GM18519 (cell line): Measurements from ENCODE around the gene GHRH.

Source experiments
- ATAC-seq: cut with Tn5 transposase; IDR thresholded peaks from one replicate; pipeline ENCODE4 v1.9.1; 2021; ENCODE audit warnings: mild to moderate bottlenecking, moderate library complexity; ENCODE audit not compliant: unreplicated experiment, low FRiP score

Gene GHRH

DNA sequence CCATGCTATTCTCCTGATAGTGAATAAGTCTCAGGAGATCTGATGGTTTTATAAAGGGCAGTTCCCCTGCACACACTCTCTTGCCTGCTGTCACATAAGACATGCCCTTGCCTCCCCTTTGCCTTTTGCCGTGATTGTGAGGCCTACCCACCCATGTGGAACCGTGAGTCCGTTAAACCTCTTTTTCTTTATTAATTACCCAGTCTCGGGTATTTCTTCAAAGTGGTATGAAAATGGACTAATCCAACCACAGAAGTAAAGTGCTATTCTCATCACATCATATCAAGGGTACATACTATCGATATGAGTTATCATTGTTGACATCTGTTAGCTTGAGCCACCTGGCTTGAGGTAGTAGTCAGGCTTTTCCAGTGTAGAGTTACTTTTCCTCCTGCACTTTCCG is 30.1 kb upstream of the GHRH start:
- no peak for ATAC-seq

DNA sequence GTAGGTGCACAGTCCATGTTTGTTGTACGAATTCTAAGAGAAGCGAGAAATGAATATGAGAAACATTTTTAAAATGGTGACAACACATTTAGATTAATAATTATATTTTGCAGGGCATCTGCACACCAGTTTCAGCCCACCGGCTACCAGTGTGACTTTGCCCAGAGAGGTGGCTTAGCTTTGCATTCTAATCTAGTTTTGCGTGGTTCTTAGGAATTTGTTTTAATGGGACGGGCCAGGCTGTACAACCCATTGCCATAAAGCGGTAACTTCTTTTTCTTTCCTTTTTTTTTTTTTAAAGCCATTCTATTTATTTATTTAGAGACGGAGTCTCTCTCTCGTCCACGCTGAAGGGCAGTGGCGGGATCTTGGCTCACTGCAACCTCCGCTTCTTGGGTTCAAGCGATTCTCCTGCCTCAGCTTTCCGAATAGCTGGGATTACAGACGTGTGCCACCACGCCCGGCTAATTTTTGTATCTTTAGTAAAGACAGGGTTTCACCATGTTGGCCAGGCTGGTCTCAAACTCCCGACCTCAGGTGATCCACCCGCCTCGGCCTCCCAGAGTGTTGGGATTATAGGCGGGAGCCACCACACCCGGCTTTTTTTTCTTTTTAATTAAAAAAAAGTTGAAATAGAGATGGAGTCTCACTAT is 28.7 kb upstream of the GHRH start:
- ATAC-seq: no peak

DNA sequence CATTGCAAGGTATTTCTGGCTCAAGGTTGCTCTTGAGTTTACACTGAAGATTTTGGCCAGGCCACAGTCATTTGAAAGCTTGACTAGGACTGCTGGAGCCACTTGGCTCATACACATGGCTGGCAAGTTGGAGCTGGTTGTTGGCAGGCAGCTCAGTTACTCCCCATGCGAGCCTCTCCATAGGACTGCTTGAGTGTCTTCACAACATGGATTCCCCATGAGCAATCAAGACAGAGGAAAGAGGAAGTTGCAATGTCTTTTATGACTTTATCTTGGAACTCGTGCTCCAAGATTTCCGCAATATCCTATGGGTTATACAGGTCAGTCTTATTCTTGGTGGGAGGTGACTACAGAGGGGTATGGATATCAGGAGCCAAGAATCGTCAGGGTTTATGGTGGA is 26.5 kb upstream of the GHRH start:
- ATAC-seq: no peak

DNA sequence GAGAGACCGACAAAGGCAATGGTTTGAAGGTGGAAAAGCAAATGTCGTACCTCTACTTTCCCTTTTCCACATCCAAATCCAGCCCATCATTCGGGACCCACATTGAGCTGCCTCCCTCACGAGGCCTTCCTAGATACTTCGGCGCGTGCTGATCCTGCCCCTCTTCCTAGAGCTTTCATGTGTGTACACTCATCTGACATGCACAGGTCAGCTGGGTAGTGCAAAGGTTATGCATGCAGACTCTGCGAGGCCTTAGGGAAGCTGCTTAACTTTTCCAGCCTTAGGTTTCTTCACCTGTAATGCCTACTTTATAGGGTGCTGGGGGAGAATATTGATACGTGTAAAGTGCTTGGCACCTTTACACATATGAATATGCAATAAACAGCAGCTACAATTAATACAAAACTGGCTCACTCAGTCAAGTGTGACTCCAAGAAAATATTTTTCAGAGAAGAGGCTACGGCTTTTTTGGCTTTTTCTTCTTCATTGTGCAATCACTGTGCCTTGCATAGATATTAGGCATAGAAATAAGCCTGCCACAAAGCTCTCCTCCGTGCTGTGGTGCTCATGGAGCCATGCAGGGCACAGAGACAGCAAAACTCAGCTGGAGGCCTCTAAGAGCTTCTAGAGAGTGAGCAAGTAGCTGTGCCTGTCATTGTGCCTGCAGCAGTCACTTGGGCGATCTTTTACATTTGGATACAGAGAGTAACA is 24.2 kb upstream of the GHRH start:
- no peak for ATAC-seq

DNA sequence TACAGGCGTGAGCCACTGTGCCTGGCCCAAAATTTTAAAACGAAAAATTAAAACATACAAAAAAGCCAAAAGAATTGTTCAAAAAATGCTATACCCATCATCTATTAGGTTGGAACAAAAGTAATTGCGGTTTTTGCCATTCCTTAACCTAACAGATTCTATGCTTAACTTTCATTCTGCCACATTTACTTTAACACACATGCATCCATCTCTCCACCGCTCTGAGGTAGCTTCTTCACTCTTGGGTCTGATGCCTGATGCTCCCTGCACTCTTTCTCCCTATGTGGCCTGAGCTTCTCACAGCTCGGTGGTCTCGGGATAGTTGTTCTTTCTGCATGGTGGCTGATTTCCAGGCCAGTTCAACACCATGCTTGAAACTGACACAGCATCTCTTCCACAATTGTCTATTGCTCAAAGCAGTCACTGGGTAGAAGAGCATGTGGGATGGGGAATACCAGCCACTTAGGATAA is 23.1 kb upstream of the GHRH start:
- no peak for ATAC-seq

DNA sequence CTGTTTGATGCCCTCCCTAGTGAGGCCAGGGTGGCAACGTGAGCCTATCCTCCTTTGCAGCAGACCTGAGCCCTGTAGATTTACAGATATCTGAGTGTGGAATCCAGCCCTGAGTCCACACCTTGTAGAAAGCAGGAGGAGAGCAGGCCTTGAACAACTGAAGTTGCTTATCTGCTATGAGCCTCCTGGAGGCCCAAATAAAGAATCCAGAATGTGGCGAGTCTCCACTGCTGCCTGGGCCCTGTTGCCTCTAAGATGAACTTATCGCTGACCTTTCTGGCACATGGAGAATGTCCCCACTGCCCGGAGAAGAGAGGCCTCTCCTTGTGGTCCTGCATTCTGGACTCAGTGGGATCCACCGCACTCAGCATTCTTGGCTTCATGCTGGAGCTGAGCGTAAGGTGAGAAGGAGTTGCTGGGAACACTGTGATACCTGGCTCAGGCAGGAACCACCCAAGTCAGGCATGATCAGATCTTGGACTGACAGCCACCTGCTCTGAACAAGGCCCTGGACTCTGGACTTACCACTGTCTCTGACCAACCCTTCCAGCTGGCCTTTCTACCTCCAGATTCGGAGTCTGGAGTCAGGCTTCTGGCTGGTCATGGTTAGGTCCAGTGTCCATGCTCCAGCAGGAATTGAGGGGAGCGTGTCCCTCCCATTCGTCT is 22.0 kb upstream of the GHRH start:
- ATAC-seq: no peak

DNA sequence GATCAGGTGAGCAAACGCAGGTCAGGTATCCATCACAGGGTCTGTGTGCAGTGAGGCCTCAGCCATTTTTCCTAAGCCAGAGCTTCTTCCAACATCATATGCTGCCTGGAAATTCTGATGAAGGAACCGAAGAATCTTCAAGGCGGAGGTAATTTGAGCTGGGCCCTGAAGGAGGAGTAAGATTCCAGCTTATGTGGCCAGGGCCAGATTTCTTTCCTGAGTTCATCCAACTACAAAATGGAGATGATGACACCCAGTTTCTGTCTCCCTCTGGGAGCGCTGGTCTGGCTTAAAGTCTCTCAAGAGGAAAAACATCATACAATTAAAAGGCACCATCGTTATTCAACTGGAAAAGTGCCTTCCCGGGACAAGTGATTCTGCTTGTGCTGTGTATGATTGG is 20.9 kb upstream of the GHRH start:
- ATAC-seq: no peak

DNA sequence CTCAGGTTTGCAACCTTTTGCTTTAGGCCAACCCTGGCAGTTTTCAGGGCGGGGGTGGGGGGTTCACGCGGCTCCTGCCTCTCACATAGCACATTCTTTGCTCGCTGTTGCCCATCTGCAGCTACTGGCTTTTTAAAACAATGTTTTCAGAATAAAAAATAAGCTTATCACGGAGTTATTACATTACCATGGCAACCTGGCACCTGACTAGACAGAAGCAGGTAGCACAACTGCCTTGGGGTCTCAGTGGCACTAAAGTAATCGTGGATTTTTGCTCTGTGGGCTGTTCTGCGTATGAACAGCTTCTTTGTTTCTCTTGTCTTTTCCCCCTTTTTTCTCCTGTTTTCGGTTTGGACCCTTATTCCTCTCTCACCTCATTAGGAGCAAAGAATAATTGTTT is 18.8 kb upstream of the GHRH start:
- ATAC-seq: no peak

DNA sequence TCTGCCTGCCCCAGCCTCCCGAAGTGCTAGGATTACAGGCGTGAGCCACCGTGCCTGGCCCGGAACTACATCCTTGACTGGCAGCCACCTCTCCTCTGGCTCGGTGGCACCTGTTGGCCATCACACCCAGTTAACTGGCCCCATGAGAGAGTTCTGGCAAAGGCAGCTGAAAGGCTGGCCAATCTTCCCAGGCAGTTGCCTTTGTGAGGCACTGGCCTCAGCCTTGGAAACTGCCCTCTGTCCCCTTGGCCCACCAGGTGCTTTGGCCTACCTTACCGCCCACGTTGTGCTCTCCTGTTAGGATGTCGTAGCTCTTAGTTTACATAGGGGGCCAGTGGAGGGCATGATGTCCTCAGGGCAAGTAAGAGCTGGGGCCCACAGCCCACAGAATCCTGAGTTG is 18.2 kb upstream of the GHRH start:
- no peak for ATAC-seq

DNA sequence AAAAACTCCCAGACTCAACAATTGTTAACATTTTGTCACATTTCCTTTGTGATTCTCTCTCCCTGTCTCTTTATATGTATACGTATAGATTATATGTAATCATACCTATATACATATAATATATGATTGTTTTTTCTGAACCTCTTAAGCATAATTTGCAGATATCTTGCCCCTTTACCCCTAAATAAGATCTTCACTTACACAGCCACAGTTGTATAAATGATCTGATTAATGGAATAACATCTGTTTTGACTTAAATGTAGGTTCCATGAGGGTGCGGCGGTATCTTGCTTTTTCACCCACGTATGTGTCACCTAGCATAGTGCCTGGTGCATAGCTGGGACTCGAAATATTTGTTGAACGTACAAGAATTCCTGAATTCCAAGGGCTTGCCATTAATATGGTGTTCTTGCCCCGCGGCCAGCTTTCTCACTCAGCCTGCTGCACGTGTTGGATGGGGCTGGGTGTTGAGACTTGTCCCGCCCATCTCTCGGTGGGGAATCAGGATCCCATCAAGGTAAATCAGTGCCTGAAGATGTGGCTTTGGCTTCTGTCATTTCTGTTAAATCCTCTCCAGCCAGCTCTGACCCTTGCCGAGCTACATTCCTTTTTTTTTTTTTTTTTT is 17.5 kb upstream of the GHRH start:
- ATAC-seq: no peak

DNA sequence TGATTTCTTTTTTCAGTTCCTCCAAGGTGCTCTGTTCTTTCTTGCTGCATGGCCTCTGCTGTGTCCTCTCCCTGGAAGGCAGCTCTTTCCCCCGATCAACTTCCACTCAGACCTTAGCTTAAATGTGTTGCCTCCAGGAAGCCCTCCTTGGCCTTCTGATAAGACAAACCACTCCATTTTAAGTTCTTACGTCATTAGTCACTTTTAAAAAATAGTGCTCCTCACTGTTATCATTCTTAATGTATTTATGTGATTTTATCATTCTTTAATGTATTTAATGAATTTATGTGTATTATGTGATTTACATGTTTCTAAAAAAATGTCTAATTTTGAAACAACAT is 15.6 kb upstream of the GHRH start:
- no peak for ATAC-seq

DNA sequence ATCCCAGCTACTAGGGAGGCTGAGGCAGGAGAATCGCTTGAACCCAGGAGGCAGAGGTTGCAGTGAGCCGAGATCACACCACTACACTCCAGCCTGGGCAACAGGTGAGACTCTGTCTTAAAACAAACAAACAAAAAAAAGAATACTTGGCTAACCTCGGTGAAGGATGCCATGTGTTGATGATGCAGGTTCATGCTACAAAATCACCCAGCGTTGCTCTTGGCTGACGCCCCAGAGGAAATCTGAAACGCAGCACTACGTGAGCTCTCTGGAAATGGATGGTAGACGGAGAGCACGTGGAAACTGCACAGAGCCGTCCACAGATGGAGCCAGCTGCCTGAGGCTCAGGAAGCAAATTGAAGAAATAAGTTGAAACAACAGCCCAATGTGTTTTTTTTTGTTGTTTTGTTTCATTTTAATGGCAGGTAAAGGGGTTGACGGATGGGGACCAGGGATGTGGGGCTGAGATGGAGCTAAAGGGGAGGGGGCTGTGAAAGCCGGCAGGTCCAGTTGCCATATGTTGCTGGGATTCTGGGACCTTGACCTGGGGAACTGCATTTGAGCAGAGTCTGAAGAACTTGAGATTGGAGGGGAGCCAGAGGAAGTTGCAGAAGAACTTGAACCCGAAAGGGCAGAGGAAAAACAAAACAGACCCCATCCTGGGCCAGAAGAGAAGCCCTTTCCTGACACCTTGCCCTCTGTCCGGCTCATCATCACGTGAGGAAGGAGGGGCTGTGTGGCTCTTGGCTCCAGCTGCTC is 15.1 kb upstream of the GHRH start:
- no peak for ATAC-seq

DNA sequence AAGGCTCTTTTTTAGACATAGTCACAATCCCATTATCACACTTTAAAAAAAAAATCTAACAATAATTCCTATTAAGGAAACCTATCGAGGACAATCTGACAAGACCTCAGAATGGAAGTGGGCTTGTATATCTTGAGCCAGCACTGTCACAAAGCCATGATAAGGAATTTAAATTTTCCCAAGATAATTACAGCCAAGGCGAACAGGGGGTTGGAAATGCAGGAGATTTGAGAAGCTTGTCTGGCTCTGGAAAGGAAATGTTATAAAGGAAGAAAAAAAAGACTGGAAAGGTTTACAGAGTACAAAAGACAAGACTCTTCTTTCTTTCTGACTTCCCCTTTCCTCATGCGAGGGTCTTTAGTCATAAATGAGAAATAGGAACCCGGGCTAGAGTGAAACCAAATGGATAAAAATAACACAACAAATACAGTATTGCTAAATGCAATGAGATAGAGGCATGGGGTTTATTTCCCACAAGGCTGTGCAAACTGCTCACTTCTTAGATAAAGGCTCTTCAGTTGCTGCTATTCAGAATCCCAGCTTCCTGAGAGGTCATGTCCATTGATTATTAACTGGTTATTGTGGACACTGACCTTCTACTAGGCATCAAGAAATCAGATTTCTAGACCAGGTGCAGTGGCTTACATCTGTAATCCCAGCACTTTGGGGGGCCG is 13.4 kb upstream of the GHRH start:
- ATAC-seq: no peak

DNA sequence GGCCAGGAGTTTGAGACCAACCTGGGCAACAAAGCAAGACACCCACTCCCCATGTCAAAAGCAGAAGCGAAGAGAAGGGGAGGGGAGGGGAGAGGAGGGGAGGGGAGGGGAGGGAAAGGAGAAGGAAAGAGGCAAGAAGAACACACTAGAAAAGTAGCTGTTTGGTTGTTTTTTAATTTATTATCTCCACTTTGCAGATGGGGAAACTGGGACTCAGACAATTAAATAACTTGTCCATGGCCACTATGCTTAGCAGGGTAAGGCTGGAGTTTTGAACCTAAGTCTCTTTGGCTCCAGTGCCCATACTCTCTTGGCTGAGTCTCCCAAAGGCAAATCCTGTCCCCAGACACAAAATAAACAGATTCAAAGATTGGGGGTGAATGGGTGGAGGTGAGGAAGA is 12.4 kb upstream of the GHRH start:
- no peak for ATAC-seq

DNA sequence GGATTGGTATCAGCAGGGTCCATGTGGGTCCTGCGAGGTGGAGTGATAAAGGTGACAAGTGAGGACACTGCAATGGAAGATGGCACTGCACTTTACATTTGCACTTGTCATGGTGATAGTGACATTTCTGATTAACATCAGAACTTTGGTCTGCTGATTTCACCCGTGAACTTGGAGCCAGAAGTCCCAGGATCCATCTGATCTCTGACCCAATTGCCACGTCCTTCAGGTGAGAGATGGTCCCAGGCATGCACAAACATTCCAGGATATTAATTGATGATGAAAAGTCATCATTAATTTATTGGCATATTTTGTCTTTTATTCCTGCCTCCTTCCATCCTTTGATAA is 9.8 kb upstream of the GHRH start:
- no peak for ATAC-seq

DNA sequence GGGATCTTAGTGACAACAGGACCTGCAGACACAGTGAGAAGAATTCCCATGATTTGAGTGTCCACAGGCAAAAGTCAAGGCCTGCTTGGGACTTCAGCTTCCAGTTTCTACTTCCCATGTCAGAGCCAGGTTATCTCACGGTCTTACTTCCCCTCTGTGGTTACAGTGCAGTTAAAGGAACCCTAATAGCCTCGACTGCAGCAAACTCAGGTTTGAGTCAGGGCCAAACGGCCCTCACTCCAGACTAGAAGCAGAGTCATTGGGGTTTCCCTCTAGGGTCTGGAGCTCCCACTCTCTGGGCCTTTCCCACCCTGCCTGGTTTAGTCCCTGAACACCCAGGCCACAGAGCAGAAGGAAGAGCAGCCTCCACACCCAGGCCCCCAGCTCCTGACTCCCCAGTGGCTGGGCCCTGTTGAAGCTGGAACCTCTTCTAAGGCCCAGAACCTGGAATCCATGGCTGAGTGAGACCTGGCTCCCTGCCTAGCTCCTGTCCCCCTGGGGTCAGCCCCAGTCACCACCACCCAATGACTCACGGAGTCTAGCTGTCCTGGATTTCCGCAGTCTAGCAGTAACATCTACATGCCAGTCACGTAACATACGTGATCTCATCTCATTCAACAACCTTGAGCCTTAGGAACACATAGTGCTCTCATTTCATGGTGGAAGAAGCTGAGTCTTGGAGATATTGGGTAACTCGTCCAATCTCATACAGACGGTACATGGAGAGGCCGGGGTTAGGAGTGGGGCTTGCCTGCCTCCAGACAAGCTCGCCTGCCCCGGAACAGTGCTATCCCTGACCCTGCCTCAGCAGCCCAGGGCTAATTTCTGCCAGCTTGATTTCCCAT is 9.2 kb upstream of the GHRH start:
- no peak for ATAC-seq

DNA sequence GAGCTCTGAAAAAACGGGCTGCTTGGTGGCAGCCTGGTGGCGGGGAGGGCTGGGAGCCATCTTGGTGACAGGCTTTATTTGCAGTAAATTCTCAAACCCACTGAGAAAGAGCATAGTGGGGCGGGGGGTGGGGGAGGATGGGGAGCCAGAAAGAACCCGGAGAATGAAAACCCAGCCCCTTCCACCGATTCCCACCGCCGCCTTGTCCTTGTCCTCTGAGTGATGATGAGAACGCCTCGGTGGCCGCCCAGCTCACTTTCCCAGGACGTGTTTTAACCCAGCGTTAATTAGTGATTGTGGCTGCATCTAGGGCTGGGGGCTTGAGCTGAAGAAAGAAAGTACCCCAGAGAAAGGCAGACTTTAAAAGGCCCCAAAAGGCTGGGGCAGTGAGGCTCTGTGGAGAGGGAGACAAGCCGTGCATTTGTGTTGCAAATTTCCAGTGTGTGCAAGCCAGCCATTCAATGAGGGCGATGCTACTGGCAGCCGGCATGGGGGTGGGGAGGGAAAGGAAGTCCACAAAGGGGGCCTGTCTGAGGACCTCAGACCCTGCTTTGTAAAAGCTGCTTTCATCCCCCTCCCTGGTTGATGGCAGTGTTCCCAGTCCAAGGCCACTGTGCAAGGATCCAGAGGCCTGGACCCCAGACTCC is 6.2 kb upstream of the GHRH start:
- ATAC-seq: no peak

DNA sequence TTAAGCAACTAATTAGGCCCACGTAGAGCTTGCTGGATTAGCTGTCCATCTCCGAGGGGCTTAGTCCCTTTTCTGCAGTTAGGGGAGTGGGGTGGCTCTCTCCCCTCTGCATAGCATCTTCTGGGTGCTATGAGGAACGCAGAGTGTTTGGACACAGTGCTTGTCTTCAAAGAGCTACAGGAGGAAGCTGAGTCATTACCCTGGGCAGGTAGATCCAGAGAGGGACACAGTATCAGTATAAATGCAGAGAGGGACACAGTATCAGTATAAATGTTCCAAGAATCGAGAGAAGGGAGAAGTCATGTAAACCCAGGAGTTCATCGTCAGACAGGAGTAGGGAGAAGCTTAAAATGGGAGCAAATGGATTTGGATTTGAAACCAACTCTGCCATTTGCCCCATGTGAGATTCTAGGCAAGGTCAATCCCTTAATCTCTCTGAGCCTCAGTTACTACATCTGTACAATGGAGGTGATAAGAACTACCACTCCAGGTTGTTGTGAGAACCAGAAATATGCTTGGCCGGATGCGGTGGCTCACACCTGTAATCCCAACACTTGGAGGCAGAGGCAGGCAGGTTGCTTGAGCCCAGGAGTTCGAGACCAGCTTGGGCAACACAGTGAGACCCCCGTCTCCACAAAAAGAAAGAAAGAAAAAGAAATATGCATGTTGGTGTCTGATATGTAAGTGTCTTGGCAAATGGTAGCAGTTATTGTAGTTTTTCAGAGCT is 5.5 kb upstream of the GHRH start:
- no peak for ATAC-seq
